Activated CD8-positive, alpha-beta T cell treated with anti-CD3 and anti-CD28 coated beads for 36 hours (primary cell): ENCODE measurements around the gene CSK. TPM values are rescaled to one million over a fixed set of nuclear protein-coding genes. Genes with fewer than 3 reads are reported as not detected.
A peak's percentile ranks its signal among the peaks of the same experiment; 100 is the strongest.

Experiments
- ATAC-seq: fragments of 200-7000 bp; cut with Tn5 transposase; one replicate; pipeline ENCODE4 v1.10.0; 2021; ENCODE audit warnings: mild to moderate bottlenecking, moderate library complexity
- CTCF ChIA-PET: fragments of 350-600 bp; sonication (Branson Sonifier 250); formaldehyde crosslinking; loops from one replicate; lab custom pipeline; 2021; ENCODE audit warnings: antibody characterized with exemption; lab: Charles Lee
- POLR2A ChIA-PET: fragments of 350-600 bp; sonication (Branson Sonifier 250); formaldehyde crosslinking; loops from one replicate; lab custom pipeline; 2021; ENCODE audit warnings: antibody characterized with exemption; lab: Charles Lee
- DNase-seq: peaks from one replicate; pipeline ENCODE4 v3.0.0-alpha.2; 2020
- H3K27ac Mint-ChIP-seq: one replicate; pipeline ENCODE4 v1.8.0; 2021; ENCODE audit warnings: mild to moderate bottlenecking, mixed read lengths
- H3K27me3 Mint-ChIP-seq: one replicate; pipeline ENCODE4 v1.8.0; 2021; ENCODE audit warnings: mixed read lengths
- H3K36me3 Mint-ChIP-seq: one replicate; pipeline ENCODE4 v1.8.0; 2021; ENCODE audit warnings: low read depth, mixed read lengths
- H3K4me1 Mint-ChIP-seq: one replicate; pipeline ENCODE4 v1.8.0; 2021; ENCODE audit warnings: low read depth, mixed read lengths
- H3K4me3 Mint-ChIP-seq: one replicate; pipeline ENCODE4 v1.8.0; 2021; ENCODE audit warnings: mild to moderate bottlenecking, moderate library complexity, mixed read lengths
- H3K9me3 Mint-ChIP-seq: one replicate; pipeline ENCODE4 v1.8.0; 2021; ENCODE audit warnings: mixed read lengths
- intact Hi-C: fragments of 100-400 bp; cut with micrococcal nuclease; formaldehyde crosslinking; loops from one replicate; pipeline ENCODE4 v1.10.0; 2022
- total RNA-seq, 2 experiments: library from RNA; stranded (reverse); gene quantifications; one replicate each; pipeline ENCODE4 v1.2.3, GENCODE V29; 2021
- TF ChIP-seq, protein P1 (sequence below): fragments of 200-600 bp; IDR thresholded peaks from one replicate; pipeline ENCODE4 v1.8.0; 2022; ENCODE audit warnings: antibody characterized with exemption, mild to moderate bottlenecking

The CSK gene
- total RNA-seq, 2 experiments from 2014 or later: 254 to 260 TPM

DNA sequence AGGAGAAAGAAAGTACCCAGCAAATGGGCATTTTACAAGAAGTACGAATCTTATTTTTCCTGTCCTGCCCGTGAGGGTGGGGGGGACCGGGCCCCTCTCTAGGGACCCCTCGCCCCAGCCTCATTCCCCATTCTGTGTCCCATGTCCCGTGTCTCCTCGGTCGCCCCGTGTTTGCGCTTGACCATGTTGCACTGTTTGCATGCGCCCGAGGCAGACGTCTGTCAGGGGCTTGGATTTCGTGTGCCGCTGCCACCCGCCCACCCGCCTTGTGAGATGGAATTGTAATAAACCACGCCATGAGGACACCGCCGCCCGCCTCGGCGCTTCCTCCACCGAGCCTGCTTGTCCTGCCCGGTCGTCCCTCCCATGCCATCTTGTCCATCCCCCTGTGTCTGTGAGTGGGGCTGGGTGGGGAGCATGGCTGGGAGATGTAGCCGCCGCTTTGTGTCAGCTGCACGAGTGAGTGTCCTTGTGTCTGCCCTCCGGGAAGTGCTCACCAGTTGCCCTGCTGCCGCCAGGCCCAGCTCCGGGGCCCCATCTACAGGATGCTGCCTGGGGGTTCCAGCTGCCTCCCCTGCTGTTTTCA is 21.1 kb downstream of the CSK start:
- Mint-ChIP-seq H3K9me3 (no peaks in the 10 kb centered on the region), H3K27ac (no peak overlapping the region), H3K4me3 (no peak overlapping the region), H3K36me3 (peaks cover 53% of the 10 kb centered on the region), H3K27me3 (no peaks in the 10 kb centered on the region), H3K4me1 (peaks cover 34% of the 10 kb centered on the region)
- no peak for DNase-seq
- intact Hi-C loops: no loop called here
- POLR2A ChIA-PET: interaction anchor here (1.5 to 2.6 kb wide), 2 partner anchors 20 to 65 kb away, joined by 3 to 13 read pairs; no protein-coding TSS in a partner anchor
- TF ChIP-seq, protein P1, sequence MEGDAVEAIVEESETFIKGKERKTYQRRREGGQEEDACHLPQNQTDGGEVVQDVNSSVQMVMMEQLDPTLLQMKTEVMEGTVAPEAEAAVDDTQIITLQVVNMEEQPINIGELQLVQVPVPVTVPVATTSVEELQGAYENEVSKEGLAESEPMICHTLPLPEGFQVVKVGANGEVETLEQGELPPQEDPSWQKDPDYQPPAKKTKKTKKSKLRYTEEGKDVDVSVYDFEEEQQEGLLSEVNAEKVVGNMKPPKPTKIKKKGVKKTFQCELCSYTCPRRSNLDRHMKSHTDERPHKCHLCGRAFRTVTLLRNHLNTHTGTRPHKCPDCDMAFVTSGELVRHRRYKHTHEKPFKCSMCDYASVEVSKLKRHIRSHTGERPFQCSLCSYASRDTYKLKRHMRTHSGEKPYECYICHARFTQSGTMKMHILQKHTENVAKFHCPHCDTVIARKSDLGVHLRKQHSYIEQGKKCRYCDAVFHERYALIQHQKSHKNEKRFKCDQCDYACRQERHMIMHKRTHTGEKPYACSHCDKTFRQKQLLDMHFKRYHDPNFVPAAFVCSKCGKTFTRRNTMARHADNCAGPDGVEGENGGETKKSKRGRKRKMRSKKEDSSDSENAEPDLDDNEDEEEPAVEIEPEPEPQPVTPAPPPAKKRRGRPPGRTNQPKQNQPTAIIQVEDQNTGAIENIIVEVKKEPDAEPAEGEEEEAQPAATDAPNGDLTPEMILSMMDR: no peak
- CTCF ChIA-PET: interaction anchor here (2.2 to 8.1 kb wide), 2 partner anchors 22 to 31 kb away, joined by 8 to 83 read pairs; no protein-coding TSS in a partner anchor
- no peak for ATAC-seq

DNA sequence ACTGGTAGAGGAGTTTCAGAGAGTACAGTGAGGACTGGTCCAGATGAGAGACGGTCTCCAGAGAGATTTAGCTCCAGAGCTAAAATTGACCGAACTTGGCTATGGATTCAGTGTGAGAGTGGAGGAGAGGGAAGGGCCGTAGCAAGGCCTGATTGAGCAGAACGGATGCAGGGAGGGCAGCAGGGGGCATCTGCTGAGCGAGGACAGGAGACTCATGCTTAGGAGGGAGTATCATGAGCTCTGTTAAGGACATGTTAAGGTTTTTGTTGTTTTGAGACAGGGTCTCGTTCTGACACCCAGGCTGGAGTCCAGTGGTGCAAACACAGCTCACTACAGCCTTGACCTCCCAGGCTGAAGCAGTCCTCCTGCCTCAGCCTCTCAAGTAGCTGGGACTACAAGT is 23.1 kb downstream of the CSK start:
- peaks cover 36% of the 10 kb centered on the region for H3K36me3 Mint-ChIP-seq
- ATAC-seq: no peak
- H3K9me3 Mint-ChIP-seq: no peaks in the 10 kb centered on the region
- TF ChIP-seq, protein P1: no peak
- POLR2A ChIA-PET: interaction anchor here (0.6 to 2.6 kb wide), 13 partner anchors 8 to 110 kb away, joined by 3 to 15 read pairs (median 4); partner anchors contain the start of gene LMAN1L
- H3K4me1 Mint-ChIP-seq: peaks cover 21% of the 10 kb centered on the region
- CTCF ChIA-PET: interaction anchor here (0.6 to 8.1 kb wide), 8 partner anchors 12 to 170 kb away, joined by 3 to 83 read pairs (median 6); no protein-coding TSS in a partner anchor
- intact Hi-C loops: no loop called here
- no peaks in the 10 kb centered on the region for H3K27me3 Mint-ChIP-seq
- no peak for DNase-seq
- peak overlapping the region; percentile 8 for H3K27ac Mint-ChIP-seq
- H3K4me3 Mint-ChIP-seq: no peak overlapping the region

- H3K27ac Mint-ChIP-seq: no peak overlapping the region
- TF ChIP-seq, protein P1: no peak
- no peaks in the 10 kb centered on the region for H3K9me3 Mint-ChIP-seq
- intact Hi-C loops: no loop called here
- peaks cover 17% of the 10 kb centered on the region for H3K36me3 Mint-ChIP-seq
- H3K4me1 Mint-ChIP-seq: peaks cover 17% of the 10 kb centered on the region
- DNase-seq: no peak
- POLR2A ChIA-PET: interaction anchor here (0.6 to 2.7 kb wide), 7 partner anchors 11 to 431 kb away, joined by 3 to 11 read pairs (median 4); no protein-coding TSS in a partner anchor
- no peaks in the 10 kb centered on the region for H3K27me3 Mint-ChIP-seq
- H3K4me3 Mint-ChIP-seq: no peak overlapping the region
- ATAC-seq: no peak
- CTCF ChIA-PET: interaction anchor here (0.9 to 8.1 kb wide), 3 partner anchors 26 to 94 kb away, joined by 3 to 83 read pairs (median 7); no protein-coding TSS in a partner anchor
These were observed 25.4 kb downstream of the CSK start for GRCh38 chr15:74807282-74807681.

DNA sequence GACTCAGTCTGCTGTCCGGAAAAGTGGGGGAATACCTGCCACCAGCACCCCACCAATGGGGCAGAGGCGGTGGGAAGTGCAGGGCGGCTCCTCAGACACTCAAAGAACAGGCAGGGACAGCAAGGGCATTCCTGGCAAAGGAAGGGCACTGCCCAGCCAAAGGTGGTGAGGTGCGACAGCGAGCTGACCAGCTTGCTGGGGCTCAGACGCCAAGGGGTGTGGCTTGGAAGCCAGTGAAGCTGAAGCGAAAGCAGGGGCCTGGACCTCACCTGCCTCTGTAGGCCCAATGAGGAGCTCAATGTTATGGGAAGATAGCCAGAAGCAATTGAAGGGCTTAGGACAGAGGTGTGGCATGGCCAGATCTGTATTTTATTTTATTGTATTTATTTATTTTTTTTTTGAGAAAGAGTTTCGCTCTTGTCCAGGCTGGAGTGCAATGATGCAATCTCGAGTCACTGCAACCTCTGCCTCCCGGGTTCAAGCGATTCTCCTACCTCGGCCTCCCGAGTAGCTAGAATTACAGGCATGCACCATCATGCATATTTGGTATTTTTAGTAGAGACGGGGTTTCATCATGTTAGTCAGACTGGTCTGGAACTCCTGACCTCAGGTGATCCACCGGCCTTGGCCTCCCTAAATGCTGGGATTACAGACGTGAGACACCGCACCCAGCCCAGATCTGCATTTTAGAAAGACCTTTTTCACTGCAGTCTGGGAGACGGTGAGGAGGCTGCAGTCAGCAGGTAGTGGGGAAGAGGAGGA is 26.4 kb downstream of the CSK start:
- ChIA-PET CTCF (interaction anchor here (0.7 to 8.1 kb wide), 5 partner anchors 9 to 838 kb away, joined by 3 to 83 read pairs (median 7); no protein-coding TSS in a partner anchor), POLR2A (interaction anchor here (0.6 to 2.7 kb wide), 11 partner anchors 9 to 432 kb away, joined by 3 to 11 read pairs (median 4); no protein-coding TSS in a partner anchor)
- peaks cover 17% of the 10 kb centered on the region for H3K4me1 Mint-ChIP-seq
- peaks cover 11% of the 10 kb centered on the region for H3K36me3 Mint-ChIP-seq
- no peak for DNase-seq
- H3K27me3 Mint-ChIP-seq: no peaks in the 10 kb centered on the region
- intact Hi-C loops: no loop called here
- no peak for ATAC-seq
- H3K9me3 Mint-ChIP-seq: no peaks in the 10 kb centered on the region
- TF ChIP-seq, protein P1: no peak
- no peak overlapping the region for H3K4me3 Mint-ChIP-seq
- H3K27ac Mint-ChIP-seq: no peak overlapping the region
